GM12878 (cell line): Measurements from ENCODE around the gene SLCO2A1. TPM values are rescaled to one million over a fixed set of nuclear protein-coding genes. Genes with fewer than 3 reads are reported as not detected.

Source experiments
- ATAC-seq: fragments of 200-7000 bp; cut with Tn5 transposase; 3 replicates; pipeline ENCODE4 v1.9.1; 2020; ENCODE audit warnings: mild to moderate bottlenecking, moderate library complexity
- BruUV-seq: library from RNA; stranded (reverse); fragments of 400-500 nt; replicated peaks from 2 replicates; lab custom pipeline; 2021; lab: Mats Ljungman, UMichigan
- CTCF ChIA-PET: fragments of 300-600 bp; sonication (Branson Sonifier 250); formaldehyde crosslinking; extraction: SDS; loops from one replicate; lab custom pipeline; 2021; ENCODE audit warnings: inconsistent platforms; lab: Yijun Ruan, JAX
- POLR2A ChIA-PET: fragments of 350-600 bp; formaldehyde crosslinking; extraction: SDS; loops from one replicate; lab custom pipeline; 2021; ENCODE audit warnings: inconsistent platforms; lab: Charles Lee
- RAD21 ChIA-PET: fragments of 300-600 bp; sonication (Branson Sonifier 250); formaldehyde crosslinking; loops from one replicate; lab custom pipeline; 2023; ENCODE audit warnings: antibody characterized with exemption; ENCODE audit not compliant: unreplicated experiment; lab: Charles Lee
- SMC1A ChIA-PET: fragments of 300-600 bp; sonication (Branson Sonifier 250); formaldehyde crosslinking; loops from one replicate; lab custom pipeline; 2023; ENCODE audit not compliant: unreplicated experiment, uncharacterized antibody; lab: Charles Lee
- DNase-seq: peaks from one replicate; pipeline ENCODE4 v3.0.0-alpha.2; 2011; ENCODE audit warnings: low read depth, low spot score
- FAIRE-seq: peaks from 3 replicates; lab custom pipeline; 2011; peaks lifted over from hg19 to GRCh38; lab: Jason Lieb, UNC
- H2AFZ ChIP-seq: 2 replicates; pipeline ENCODE4 v1.6.0; 2011; ENCODE audit warnings: low read depth, low read length, control low read depth; ENCODE audit not compliant: control insufficient read depth
- H3K27ac ChIP-seq: 2 replicates; pipeline ENCODE4 v1.5.1; 2011; ENCODE audit warnings: control low read depth; ENCODE audit not compliant: control insufficient read depth, insufficient read depth
- H3K27me3 ChIP-seq, 2 experiments: replicated peaks in 1 of 2; 2 replicates each; pipeline versions ENCODE4 v1.6.0 to v1.6.1; 2011; ENCODE audit warnings: low read length in 1 of 2; ENCODE audit not compliant: control insufficient read depth in 2 of 2, insufficient read depth in 2 of 2
- H3K36me3 ChIP-seq, 2 experiments: 2 replicates each; pipeline ENCODE4 v1.5.1; 2011; ENCODE audit warnings: low read length in 1 of 2; ENCODE audit not compliant: control insufficient read depth in 2 of 2, insufficient read depth in 2 of 2
- H3K4me1 ChIP-seq: 2 replicates; pipeline ENCODE4 v1.6.1; 2011; ENCODE audit warnings: mild to moderate bottlenecking, low read length, moderate library complexity, mixed read lengths; ENCODE audit not compliant: control insufficient read depth, insufficient read depth
- H3K4me2 ChIP-seq: 2 replicates; pipeline ENCODE4 v1.6.0; 2011; ENCODE audit warnings: control low read depth; ENCODE audit not compliant: control insufficient read depth, insufficient read depth
- H3K4me3 ChIP-seq: fragments of 200-600 bp; sonication (generic); 2 replicates; pipeline ENCODE4 v1.5.1; 2016
- H3K79me2 ChIP-seq: 2 replicates; pipeline ENCODE4 v1.6.0; 2011; ENCODE audit warnings: low read length; ENCODE audit not compliant: control insufficient read depth, insufficient read depth
- H3K9ac ChIP-seq: 2 replicates; pipeline ENCODE4 v1.8.0; 2011; ENCODE audit warnings: low read length, control low read depth, mixed read lengths; ENCODE audit not compliant: control insufficient read depth, insufficient read depth
- H3K9me3 ChIP-seq: replicated peaks from 3 replicates; pipeline ENCODE4 v1.5.1; 2011; ENCODE audit warnings: mild to moderate bottlenecking, low read length; ENCODE audit not compliant: control insufficient read depth, insufficient read depth
- H4K20me1 ChIP-seq: 2 replicates; pipeline ENCODE4 v1.6.0; 2011; ENCODE audit not compliant: control insufficient read depth, insufficient read depth
- ASH2L ChIP-seq: fragments of 300-600, 200-600 bp; sonication (generic); IDR thresholded peaks from 2 replicates; pipeline ENCODE4 v1.6.1; 2017; ENCODE audit warnings: low read depth, mild to moderate bottlenecking, borderline replicate concordance
- FOS ChIP-seq: IDR thresholded peaks from 3 replicates; pipeline ENCODE4 v1.6.1; 2011; ENCODE audit warnings: borderline replicate concordance; ENCODE audit not compliant: insufficient read length; ENCODE audit errors: extremely low read depth
- KLF5 ChIP-seq: fragments of 450-650 bp; IDR thresholded peaks from 2 replicates; pipeline ENCODE4 v1.6.1; 2014; ENCODE audit warnings: mild to moderate bottlenecking; ENCODE audit not compliant: partially characterized antibody
- MYC ChIP-seq: IDR thresholded peaks from 2 replicates; pipeline ENCODE4 v1.6.1; 2011; ENCODE audit warnings: mild to moderate bottlenecking, low read length, moderate library complexity, inconsistent platforms; ENCODE audit not compliant: insufficient read depth, insufficient replicate concordance, insufficient read length, severe bottlenecking
- NR2F1 ChIP-seq: fragments of 450-650 bp; conservative IDR thresholded peaks from 2 replicates; pipeline ENCODE4 v1.6.1; 2017; ENCODE audit warnings: mild to moderate bottlenecking
- NRF1 ChIP-seq: conservative IDR thresholded peaks from 2 replicates; pipeline ENCODE4 v1.6.1; 2011; ENCODE audit warnings: mild to moderate bottlenecking, low read depth, low read length, improper control_type of control experiment
- POLR2AphosphoS2 ChIP-seq: IDR thresholded peaks from 2 replicates; pipeline ENCODE4 v1.6.1; 2011; ENCODE audit warnings: low read depth, mild to moderate bottlenecking, low read length, improper control_type of control experiment, moderate library complexity
- RAD21 ChIP-seq: IDR thresholded peaks from 2 replicates; pipeline ENCODE4 v1.6.1; 2011; ENCODE audit warnings: mild to moderate bottlenecking, low read depth, low read length, moderate library complexity; ENCODE audit not compliant: insufficient read depth
- SP1 ChIP-seq: IDR thresholded peaks from one replicate; pipeline ENCODE4 v1.6.1; 2011; ENCODE audit warnings: low read depth, low read length
- SRF ChIP-seq, 2 experiments: IDR thresholded peaks; 2 replicates each; pipeline ENCODE4 v1.6.1; 2011; ENCODE audit warnings: low read depth in 2 of 2, low read length in 2 of 2, mild to moderate bottlenecking in 1 of 2, moderate library complexity in 1 of 2
- STAT3 ChIP-seq: IDR thresholded peaks from 2 replicates; pipeline ENCODE4 v1.6.1; 2011; ENCODE audit warnings: low read depth, low read length, improper control_type of control experiment
- TARDBP ChIP-seq: IDR thresholded peaks from 2 replicates; pipeline ENCODE4 v1.6.1; 2016; ENCODE audit warnings: borderline replicate concordance
- whole genome bisulfite sequencing: methylation state at CpG from one replicate; pipeline ENCODE4 v1.1.6; 2016; ENCODE audit warnings: low lambda C conversion rate; ENCODE audit not compliant: insufficient replicate concordance, insufficient coverage; ENCODE audit errors: missing lambda C conversion rate; 5-methylcytosine and 5-hydroxymethylcytosine counted together
- in situ Hi-C: fragments of 300-500 bp; cut with MboI; formaldehyde crosslinking; loops from 9 replicates; pipeline ENCODE4 v1.14.3; 2018; ENCODE audit warnings: mixed read lengths
- intact Hi-C: fragments of 100-400 bp; cut with micrococcal nuclease; formaldehyde crosslinking; loops from one replicate; pipeline ENCODE4 v1.14.2; 2022; ENCODE audit not compliant: unreplicated experiment
- polyA plus RNA-seq, 11 experiments: library from polyadenylated mRNA; depleted of rRNA in 4 of 11; unstranded in 6 of 11; stranded (reverse) in 5 of 11; fragments of >200 nt; fragmentation: Nextera tagmentation in 4 of 11; fragmentation: Illumina TruSeq in 1 of 11; extraction: Ambion mirVana in 4 of 11; extraction: Trizol in 1 of 11; gene quantifications; 1 replicate in 1 of 11; 2 replicates in 10 of 11; pipeline versions ENCODE4 v1.2.1 to v1.2.3, GENCODE V29; 2011 to 2016; ENCODE audit warnings: inconsistent platforms in 2 of 11, missing spikeins in 2 of 11, low read depth in 1 of 11
- total RNA-seq, 4 experiments: library from RNA; depleted of rRNA in 3 of 4; stranded (reverse); fragments of >200 nt in 3 of 4; fragmentation: Illumina TruSeq in 1 of 4; extraction: Trizol in 1 of 4; gene quantifications; 2 replicates each; pipeline versions ENCODE4 v1.2.1 to v1.2.3, GENCODE V29; 2013 to 2021
- TF ChIP-seq, protein P1 (sequence below): fragments of 450-650 bp; IDR thresholded peaks from 2 replicates; pipeline ENCODE4 v1.6.1; 2018; ENCODE audit warnings: borderline replicate concordance, mild to moderate bottlenecking; ENCODE audit not compliant: partially characterized antibody
- TF ChIP-seq, protein P2 (sequence below): IDR thresholded peaks from 2 replicates; pipeline ENCODE4 v1.6.1; 2012; ENCODE audit warnings: low read length, inconsistent platforms
- TF ChIP-seq, protein P3 (sequence below): fragments of 450-650 bp; IDR thresholded peaks from 2 replicates; pipeline ENCODE4 v1.6.1; 2017; ENCODE audit warnings: mild to moderate bottlenecking, moderate library complexity

Gene SLCO2A1
- total and polyA plus RNA-seq, 10 of the 15 experiments (the other 5 are each of a cell fraction or from before 2014, with no cell fraction given): 0.05 TPM; not detected in 9

DNA sequence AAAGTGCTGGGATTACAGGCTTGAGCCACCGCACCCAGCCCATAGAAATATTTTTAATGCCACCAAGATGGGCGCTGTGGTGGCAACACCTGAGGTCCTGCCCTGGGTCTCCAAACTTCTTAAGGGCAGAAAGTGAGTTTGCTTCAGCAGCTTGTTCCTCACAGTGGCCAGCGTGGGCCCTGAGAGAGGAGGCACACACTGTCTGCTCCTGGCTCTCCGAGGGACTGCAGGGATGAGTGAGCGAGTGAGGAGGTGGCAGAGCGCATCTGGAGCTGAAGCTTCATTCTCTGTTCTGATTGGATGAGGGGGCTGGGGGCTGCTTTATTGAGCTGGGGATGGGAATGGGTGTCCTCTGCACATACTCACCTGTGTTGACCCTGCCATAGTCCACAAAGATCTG lies 76.4 kb downstream of the SLCO2A1 start (continued):
- no peak for TF ChIP-seq NR2F1
- TF ChIP-seq, all 136 proteins: peak for 0

DNA sequence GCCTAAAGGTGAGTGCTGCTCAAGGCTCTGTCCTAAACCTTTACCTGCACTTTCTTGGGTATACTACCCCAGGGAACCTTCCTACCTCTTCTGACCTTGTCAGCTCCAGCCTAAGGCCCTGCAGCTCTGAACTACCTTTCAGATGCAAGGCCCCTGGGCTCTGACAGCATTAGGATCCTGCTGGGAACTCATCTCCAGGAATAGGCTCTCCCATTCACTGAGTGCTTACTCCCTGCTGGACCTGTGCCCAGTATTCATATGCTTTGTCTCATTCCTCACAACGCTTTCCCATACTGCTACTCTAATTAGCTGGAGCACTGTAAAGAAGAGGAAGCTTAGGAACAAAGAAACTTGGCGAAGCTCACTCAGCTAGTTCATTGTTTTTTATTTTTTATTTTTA lies 80.3 kb downstream of the SLCO2A1 start:
- FAIRE-seq (no peak), ATAC-seq (no peak), DNase-seq (no peak)
- in situ Hi-C loops (no loop called here), intact Hi-C loops (no loop called here)
- Histone ChIP-seq H3K9me3 (no peaks in the 10 kb centered on the region; the same call in 2 of the 3 replicates), H3K27ac (no peak overlapping the region), H3K9ac (no peak overlapping the region), H4K20me1 (no peaks in the 10 kb centered on the region), H3K4me1 (no peaks in the 10 kb centered on the region), H3K4me2 (no peak overlapping the region), H3K36me3 (no peaks in the 10 kb centered on the region; a peak in 1 of 4 replicates), H3K4me3 (no peak overlapping the region), H2AFZ (no peak overlapping the region), H3K27me3 (peaks cover 2 to 3% of the 10 kb centered on the region in 2 experiments; a peak in 2 of 4 replicates), H3K79me2 (no peaks in the 10 kb centered on the region)
- SMC1A ChIA-PET: no interaction called here
- no TSS peak for BruUV-seq
- CTCF ChIA-PET: interaction anchor here (1.7 kb wide), 1 partner anchor 15 kb away, joined by 5 read pairs; no protein-coding TSS in a partner anchor
- POLR2A ChIA-PET: no interaction called here
- RAD21 ChIA-PET: no interaction called here
- 9% methylated on average over 2 of the region's 2 CpGs for WGBS
- TF ChIP-seq STAT3 (no peak), TARDBP (no peak), SRF (IDR thresholded peaks at IDR 0.05; ENCODE audit: low read depth in 2 of 2, low read length in 2 of 2) (no peak), POLR2AphosphoS2 (no peak), SP1 (no peak), MYC (no peak), RAD21 (no peak), NRF1 (no peak), ASH2L (no peak), FOS (no peak), KLF5 (no peak)
- TF ChIP-seq, protein P1, sequence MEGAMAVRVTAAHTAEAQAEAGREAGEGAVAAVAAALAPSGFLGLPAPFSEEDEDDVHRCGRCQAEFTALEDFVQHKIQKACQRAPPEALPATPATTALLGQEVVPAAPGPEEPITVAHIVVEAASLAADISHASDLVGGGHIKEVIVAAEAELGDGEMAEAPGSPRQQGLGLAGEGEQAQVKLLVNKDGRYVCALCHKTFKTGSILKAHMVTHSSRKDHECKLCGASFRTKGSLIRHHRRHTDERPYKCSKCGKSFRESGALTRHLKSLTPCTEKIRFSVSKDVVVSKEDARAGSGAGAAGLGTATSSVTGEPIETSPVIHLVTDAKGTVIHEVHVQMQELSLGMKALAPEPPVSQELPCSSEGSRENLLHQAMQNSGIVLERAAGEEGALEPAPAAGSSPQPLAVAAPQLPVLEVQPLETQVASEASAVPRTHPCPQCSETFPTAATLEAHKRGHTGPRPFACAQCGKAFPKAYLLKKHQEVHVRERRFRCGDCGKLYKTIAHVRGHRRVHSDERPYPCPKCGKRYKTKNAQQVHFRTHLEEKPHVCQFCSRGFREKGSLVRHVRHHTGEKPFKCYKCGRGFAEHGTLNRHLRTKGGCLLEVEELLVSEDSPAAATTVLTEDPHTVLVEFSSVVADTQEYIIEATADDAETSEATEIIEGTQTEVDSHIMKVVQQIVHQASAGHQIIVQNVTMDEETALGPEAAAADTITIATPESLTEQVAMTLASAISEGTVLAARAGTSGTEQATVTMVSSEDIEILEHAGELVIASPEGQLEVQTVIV: no peak
- TF ChIP-seq, protein P2, sequence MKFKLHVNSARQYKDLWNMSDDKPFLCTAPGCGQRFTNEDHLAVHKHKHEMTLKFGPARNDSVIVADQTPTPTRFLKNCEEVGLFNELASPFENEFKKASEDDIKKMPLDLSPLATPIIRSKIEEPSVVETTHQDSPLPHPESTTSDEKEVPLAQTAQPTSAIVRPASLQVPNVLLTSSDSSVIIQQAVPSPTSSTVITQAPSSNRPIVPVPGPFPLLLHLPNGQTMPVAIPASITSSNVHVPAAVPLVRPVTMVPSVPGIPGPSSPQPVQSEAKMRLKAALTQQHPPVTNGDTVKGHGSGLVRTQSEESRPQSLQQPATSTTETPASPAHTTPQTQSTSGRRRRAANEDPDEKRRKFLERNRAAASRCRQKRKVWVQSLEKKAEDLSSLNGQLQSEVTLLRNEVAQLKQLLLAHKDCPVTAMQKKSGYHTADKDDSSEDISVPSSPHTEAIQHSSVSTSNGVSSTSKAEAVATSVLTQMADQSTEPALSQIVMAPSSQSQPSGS: no peak
- TF ChIP-seq, protein P3, sequence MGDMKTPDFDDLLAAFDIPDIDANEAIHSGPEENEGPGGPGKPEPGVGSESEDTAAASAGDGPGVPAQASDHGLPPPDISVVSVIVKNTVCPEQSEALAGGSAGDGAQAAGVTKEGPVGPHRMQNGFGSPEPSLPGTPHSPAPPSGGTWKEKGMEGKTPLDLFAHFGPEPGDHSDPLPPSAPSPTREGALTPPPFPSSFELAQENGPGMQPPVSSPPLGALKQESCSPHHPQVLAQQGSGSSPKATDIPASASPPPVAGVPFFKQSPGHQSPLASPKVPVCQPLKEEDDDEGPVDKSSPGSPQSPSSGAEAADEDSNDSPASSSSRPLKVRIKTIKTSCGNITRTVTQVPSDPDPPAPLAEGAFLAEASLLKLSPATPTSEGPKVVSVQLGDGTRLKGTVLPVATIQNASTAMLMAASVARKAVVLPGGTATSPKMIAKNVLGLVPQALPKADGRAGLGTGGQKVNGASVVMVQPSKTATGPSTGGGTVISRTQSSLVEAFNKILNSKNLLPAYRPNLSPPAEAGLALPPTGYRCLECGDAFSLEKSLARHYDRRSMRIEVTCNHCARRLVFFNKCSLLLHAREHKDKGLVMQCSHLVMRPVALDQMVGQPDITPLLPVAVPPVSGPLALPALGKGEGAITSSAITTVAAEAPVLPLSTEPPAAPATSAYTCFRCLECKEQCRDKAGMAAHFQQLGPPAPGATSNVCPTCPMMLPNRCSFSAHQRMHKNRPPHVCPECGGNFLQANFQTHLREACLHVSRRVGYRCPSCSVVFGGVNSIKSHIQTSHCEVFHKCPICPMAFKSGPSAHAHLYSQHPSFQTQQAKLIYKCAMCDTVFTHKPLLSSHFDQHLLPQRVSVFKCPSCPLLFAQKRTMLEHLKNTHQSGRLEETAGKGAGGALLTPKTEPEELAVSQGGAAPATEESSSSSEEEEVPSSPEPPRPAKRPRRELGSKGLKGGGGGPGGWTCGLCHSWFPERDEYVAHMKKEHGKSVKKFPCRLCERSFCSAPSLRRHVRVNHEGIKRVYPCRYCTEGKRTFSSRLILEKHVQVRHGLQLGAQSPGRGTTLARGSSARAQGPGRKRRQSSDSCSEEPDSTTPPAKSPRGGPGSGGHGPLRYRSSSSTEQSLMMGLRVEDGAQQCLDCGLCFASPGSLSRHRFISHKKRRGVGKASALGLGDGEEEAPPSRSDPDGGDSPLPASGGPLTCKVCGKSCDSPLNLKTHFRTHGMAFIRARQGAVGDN: no peak
